Mesothelial cell of epicardium (in vitro differentiated cells): ENCODE measurements around the gene CDK5R1. TPM values are rescaled to one million over a fixed set of nuclear protein-coding genes. Genes with fewer than 3 reads are reported as not detected.

Experiments
- DNase-seq, 2 experiments: peaks; one replicate each; pipeline ENCODE4 v3.0.0; 2021; ENCODE audit warnings: low spot score in 2 of 2; ENCODE audit not compliant: unreplicated experiment in 2 of 2
- H3K27ac Mint-ChIP-seq: 2 replicates; pipeline ENCODE4 v1.8.0; 2021; ENCODE audit warnings: mixed read lengths
- H3K27me3 Mint-ChIP-seq: 2 replicates; pipeline ENCODE4 v1.8.0; 2021; ENCODE audit warnings: low read depth, mixed read lengths
- H3K36me3 Mint-ChIP-seq: 2 replicates; pipeline ENCODE4 v1.8.0; 2021; ENCODE audit warnings: mixed read lengths
- H3K4me1 Mint-ChIP-seq: 2 replicates; pipeline ENCODE4 v1.8.0; 2021; ENCODE audit warnings: mixed read lengths
- H3K4me3 Mint-ChIP-seq: 2 replicates; pipeline ENCODE4 v1.8.0; 2021; ENCODE audit warnings: mild to moderate bottlenecking, moderate library complexity, mixed read lengths
- H3K9me3 Mint-ChIP-seq: 2 replicates; pipeline ENCODE4 v1.8.0; 2021; ENCODE audit warnings: mixed read lengths
- total RNA-seq: library from RNA; stranded (reverse); gene quantifications from 3 replicates; pipeline ENCODE4 v1.2.1, GENCODE V29; 2021
- TF ChIP-seq, protein P1 (sequence below): fragments of 200-600 bp; sonication (generic); IDR thresholded peaks from one replicate; pipeline ENCODE4 v1.5.0; 2021; ENCODE audit warnings: antibody characterized with exemption; ENCODE audit not compliant: unreplicated experiment

CDK5R1 gene
- total RNA-seq, 1 donor from 2014 or later: 4.6 TPM

- H3K4me3 Mint-ChIP-seq: no peak overlapping the region
- peak in 1 of 2 experiments; percentile 62 for DNase-seq
- TF ChIP-seq, protein P1, sequence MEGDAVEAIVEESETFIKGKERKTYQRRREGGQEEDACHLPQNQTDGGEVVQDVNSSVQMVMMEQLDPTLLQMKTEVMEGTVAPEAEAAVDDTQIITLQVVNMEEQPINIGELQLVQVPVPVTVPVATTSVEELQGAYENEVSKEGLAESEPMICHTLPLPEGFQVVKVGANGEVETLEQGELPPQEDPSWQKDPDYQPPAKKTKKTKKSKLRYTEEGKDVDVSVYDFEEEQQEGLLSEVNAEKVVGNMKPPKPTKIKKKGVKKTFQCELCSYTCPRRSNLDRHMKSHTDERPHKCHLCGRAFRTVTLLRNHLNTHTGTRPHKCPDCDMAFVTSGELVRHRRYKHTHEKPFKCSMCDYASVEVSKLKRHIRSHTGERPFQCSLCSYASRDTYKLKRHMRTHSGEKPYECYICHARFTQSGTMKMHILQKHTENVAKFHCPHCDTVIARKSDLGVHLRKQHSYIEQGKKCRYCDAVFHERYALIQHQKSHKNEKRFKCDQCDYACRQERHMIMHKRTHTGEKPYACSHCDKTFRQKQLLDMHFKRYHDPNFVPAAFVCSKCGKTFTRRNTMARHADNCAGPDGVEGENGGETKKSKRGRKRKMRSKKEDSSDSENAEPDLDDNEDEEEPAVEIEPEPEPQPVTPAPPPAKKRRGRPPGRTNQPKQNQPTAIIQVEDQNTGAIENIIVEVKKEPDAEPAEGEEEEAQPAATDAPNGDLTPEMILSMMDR: peak; percentile 50
- H3K27me3 Mint-ChIP-seq: no peaks in the 10 kb centered on the region
- peaks cover 44% of the 10 kb centered on the region for H3K36me3 Mint-ChIP-seq
- peak overlapping the region; percentile 11 for H3K27ac Mint-ChIP-seq
- H3K4me1 Mint-ChIP-seq: peaks cover 2% of the 10 kb centered on the region
- H3K9me3 Mint-ChIP-seq: no peaks in the 10 kb centered on the region
Measured at GRCh38 chr17:32461853-32462617, 24.8 kb upstream of the CDK5R1 start.

DNA sequence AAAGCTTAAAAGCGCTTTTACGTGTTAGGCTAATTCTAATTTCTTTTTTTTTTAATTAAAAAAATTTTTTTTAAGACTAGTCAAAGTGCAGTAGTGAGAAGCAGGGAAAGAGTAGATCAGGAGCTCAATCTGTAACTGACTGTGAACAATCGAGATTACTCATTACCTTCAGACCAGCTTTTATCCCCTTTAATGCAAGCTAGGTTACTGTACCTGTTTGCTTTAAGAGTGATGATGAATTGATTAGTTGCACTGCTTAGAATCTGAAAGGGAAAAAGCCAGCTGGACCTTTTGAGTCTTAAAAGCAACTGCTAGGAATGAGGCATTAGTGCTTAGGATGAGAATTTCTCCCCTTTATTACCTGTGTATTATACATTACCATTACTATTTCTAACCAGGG lies 23.5 kb upstream of the CDK5R1 start:
- TF ChIP-seq, protein P1: no peak
- no peaks in the 10 kb centered on the region for H3K9me3 Mint-ChIP-seq
- no peak overlapping the region for H3K4me3 Mint-ChIP-seq
- H3K27me3 Mint-ChIP-seq: no peaks in the 10 kb centered on the region
- no peak for DNase-seq
- no peak overlapping the region for H3K27ac Mint-ChIP-seq
- peaks cover 2% of the 10 kb centered on the region for H3K4me1 Mint-ChIP-seq
- H3K36me3 Mint-ChIP-seq: peaks cover 43% of the 10 kb centered on the region

- no peaks in the 10 kb centered on the region for H3K27me3 Mint-ChIP-seq
- DNase-seq: no peak
- H3K4me1 Mint-ChIP-seq: peaks cover 2% of the 10 kb centered on the region
- no peak overlapping the region for H3K27ac Mint-ChIP-seq
- TF ChIP-seq, protein P1: no peak
- no peaks in the 10 kb centered on the region for H3K9me3 Mint-ChIP-seq
- no peak overlapping the region for H3K4me3 Mint-ChIP-seq
- H3K36me3 Mint-ChIP-seq: peaks cover 40% of the 10 kb centered on the region
Measured at GRCh38 chr17:32464374-32464773, 22.4 kb upstream of the CDK5R1 start.

DNA sequence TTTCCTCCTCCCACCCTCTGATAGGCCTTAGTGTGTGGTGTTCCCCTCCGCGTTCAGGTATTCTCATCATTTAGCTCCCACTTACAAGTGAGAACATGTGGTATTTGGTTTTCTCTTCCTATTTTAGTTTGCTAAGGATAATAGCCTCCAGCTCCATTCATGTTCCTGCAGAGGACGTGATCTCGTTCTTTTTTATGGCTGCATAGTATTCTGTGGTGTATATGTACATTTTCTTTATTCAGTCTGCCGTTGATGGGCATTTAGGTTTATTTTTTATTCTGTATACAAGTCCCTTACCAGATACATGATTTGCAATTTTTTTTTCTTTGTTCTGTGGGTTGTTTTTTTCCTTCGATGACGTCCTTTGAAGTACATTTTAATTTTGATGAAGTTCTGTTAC lies 18.8 kb upstream of the CDK5R1 start:
- DNase-seq: no peak
- peaks cover 44% of the 10 kb centered on the region for H3K36me3 Mint-ChIP-seq
- no peaks in the 10 kb centered on the region for H3K9me3 Mint-ChIP-seq
- no peaks in the 10 kb centered on the region for H3K4me1 Mint-ChIP-seq
- no peaks in the 10 kb centered on the region for H3K27me3 Mint-ChIP-seq
- no peak overlapping the region for H3K27ac Mint-ChIP-seq
- TF ChIP-seq, protein P1: no peak
- no peak overlapping the region for H3K4me3 Mint-ChIP-seq

DNA sequence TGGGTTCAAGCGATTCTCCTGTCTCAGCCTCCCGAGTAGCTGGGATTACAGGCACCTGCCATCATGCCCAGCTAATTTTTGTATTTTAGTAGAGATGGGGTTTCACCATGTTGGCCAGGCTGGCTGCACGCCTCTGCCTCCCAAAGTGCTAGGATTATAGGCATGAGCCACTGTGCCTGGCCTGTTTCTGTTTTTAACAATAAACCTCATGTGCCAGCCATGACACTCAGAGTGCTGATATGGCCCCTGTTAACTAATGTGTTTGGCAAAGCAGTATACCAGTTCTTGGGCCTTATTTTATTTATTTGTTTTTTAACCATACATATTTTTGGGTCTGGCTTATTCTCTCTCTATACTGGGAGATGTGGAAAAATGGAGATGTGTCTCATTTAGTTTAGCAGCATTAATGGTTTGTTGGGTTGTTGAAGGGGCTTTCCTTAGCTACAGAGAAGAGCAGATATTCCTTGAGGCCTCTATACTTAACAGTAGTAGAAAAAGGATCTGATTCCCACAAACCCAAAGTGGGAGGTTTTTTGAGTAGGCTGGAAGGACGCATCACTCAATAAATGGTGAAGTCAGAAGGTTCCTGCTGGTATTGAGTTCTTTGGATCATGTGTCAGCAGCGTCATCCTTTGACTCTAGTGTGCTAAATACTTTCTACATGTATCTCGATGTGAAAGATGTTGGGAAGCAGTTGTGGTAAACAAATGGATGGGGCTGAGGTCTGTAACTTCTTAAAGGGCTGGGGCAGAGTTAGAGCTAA lies 16.2 kb upstream of the CDK5R1 start:
- Mint-ChIP-seq H3K4me1 (no peaks in the 10 kb centered on the region), H3K9me3 (no peaks in the 10 kb centered on the region), H3K4me3 (no peak overlapping the region), H3K27ac (no peak overlapping the region), H3K27me3 (no peaks in the 10 kb centered on the region), H3K36me3 (peaks cover 61% of the 10 kb centered on the region)
- TF ChIP-seq, protein P1: no peak
- no peak for DNase-seq
